ENCODE results near the gene APH1B. TPM values are rescaled to one million over a fixed set of nuclear protein-coding genes. Genes with fewer than 3 reads are reported as not detected.
A peak's percentile ranks its signal among the peaks of the same experiment; 100 is the strongest.

APH1B gene
- total RNA-seq, 1 experiment from 2014 or later = 24.5 TPM

- no peak for DNase-seq (ENCODE audit: low read depth)
These were observed 25.1 kb upstream of the APH1B start for GRCh38 chr15:63252292-63252691.

GRCh38 chr15:63254991-63255390, 22.4 kb upstream of the APH1B start:
- DNase-seq (ENCODE audit: low read depth) = no peak

- DNase-seq (ENCODE audit: low read depth) = no peak
These were observed 21.9 kb upstream of the APH1B start for GRCh38 chr15:63255489-63255990.

- peak; percentile 87 for DNase-seq (ENCODE audit: low read depth)
These were observed 20.8 kb upstream of the APH1B start for GRCh38 chr15:63256433-63257274.

GRCh38 chr15:63258658-63259057, 18.7 kb upstream of the APH1B start:
- no peak for DNase-seq (ENCODE audit: low read depth)

GRCh38 chr15:63260791-63261190, 16.6 kb upstream of the APH1B start:
- DNase-seq (ENCODE audit: low read depth) = no peak

GRCh38 chr15:63261311-63261710, 16.1 kb upstream of the APH1B start:
- no peak for DNase-seq (ENCODE audit: low read depth)

- no peak for DNase-seq (ENCODE audit: low read depth)
These were observed 13.9 kb upstream of the APH1B start for GRCh38 chr15:63263519-63263918.

GRCh38 chr15:63264688-63265293, 12.6 kb upstream of the APH1B start:
- DNase-seq (ENCODE audit: low read depth) = no peak

- DNase-seq (ENCODE audit: low read depth) = peak; percentile 24
These were observed 3.0 kb upstream of the APH1B start for GRCh38 chr15:63274427-63274826.

GRCh38 chr15:63276342-63277037, 915 bp upstream of the APH1B start:
- no peak for DNase-seq (ENCODE audit: low read depth)

- no peak for DNase-seq (ENCODE audit: low read depth)
These were observed 570 bp downstream of the APH1B start for GRCh38 chr15:63277893-63278456.

- DNase-seq (ENCODE audit: low read depth) = no peak
These were observed 5.7 kb downstream of the APH1B start for GRCh38 chr15:63283126-63283525.

GRCh38 chr15:63284335-63284734, 6.9 kb downstream of the APH1B start:
- DNase-seq (ENCODE audit: low read depth) = no peak

- no peak for DNase-seq (ENCODE audit: low read depth)
These were observed 9.7 kb downstream of the APH1B start for GRCh38 chr15:63287109-63287508.

GRCh38 chr15:63288342-63288741, 10.9 kb downstream of the APH1B start:
- DNase-seq (ENCODE audit: low read depth) = peak; percentile 16

- DNase-seq (ENCODE audit: low read depth) = peak; percentile 68
These were observed 11.5 kb downstream of the APH1B start for GRCh38 chr15:63288778-63289378.

GRCh38 chr15:63291507-63291906, 14.1 kb downstream of the APH1B start:
- DNase-seq (ENCODE audit: low read depth) = peak; percentile 80

GRCh38 chr15:63292241-63292640, 14.8 kb downstream of the APH1B start:
- no peak for DNase-seq (ENCODE audit: low read depth)

- DNase-seq (ENCODE audit: low read depth) = no peak
These were observed 15.4 kb downstream of the APH1B start for GRCh38 chr15:63292771-63293170.

- no peak for DNase-seq (ENCODE audit: low read depth)
These were observed 17.0 kb downstream of the APH1B start for GRCh38 chr15:63294359-63294758.

- no peak for DNase-seq (ENCODE audit: low read depth)
These were observed 17.9 kb downstream of the APH1B start for GRCh38 chr15:63295341-63295740.

Measured in RPMI7951 (cell line).